ENCODE measurements around the gene SYTL3. TPM values are rescaled to one million over a fixed set of nuclear protein-coding genes. Genes with fewer than 3 reads are reported as not detected.

The SYTL3 gene
- total RNA-seq, 1 experiment from 2014 or later: 0.28 TPM

DNA sequence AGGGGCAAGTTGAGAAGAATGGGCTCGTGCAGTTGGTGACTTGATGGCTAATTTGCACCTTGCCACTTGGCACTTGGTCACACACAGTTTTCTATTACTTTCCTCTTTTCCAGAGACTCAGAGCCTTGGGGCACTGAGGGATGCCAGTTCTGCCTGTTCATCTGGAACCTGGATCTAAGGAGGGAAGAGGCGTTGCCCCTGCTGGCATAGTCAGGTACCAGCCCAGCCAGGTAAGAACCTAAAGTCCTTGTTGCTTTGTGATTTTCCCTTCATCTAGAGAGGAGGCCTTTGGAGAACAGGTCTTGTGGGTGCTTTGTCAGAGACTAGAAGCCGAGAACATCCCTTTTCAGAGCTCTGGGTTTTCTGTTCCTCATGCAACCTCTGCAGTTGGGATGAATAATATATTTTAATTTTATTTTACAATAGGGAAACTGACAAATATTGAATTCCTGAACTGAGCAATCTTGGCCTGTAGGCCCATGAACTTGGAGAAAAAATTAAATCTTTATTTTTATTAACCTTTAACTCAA lies 11.4 kb downstream of the SYTL3 start (continued):
- TF ChIP-seq, protein P1, sequence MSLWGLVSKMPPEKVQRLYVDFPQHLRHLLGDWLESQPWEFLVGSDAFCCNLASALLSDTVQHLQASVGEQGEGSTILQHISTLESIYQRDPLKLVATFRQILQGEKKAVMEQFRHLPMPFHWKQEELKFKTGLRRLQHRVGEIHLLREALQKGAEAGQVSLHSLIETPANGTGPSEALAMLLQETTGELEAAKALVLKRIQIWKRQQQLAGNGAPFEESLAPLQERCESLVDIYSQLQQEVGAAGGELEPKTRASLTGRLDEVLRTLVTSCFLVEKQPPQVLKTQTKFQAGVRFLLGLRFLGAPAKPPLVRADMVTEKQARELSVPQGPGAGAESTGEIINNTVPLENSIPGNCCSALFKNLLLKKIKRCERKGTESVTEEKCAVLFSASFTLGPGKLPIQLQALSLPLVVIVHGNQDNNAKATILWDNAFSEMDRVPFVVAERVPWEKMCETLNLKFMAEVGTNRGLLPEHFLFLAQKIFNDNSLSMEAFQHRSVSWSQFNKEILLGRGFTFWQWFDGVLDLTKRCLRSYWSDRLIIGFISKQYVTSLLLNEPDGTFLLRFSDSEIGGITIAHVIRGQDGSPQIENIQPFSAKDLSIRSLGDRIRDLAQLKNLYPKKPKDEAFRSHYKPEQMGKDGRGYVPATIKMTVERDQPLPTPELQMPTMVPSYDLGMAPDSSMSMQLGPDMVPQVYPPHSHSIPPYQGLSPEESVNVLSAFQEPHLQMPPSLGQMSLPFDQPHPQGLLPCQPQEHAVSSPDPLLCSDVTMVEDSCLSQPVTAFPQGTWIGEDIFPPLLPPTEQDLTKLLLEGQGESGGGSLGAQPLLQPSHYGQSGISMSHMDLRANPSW (CRISPR knock-in tag; conservative IDR thresholded peaks at IDR 0.05; ENCODE audit: low read depth): no peak
- TF ChIP-seq ZMAT4 (CRISPR knock-in tag; IDR thresholded peaks at IDR 0.05): no peak

GRCh38 chr6:158662607-158662953 lies 12.7 kb downstream of the SYTL3 start:
- Mint-ChIP-seq H3K4me3 (no peak overlapping the region), H3K4me1 (peaks cover 21% of the 10 kb centered on the region), H3K9me3 (no peaks in the 10 kb centered on the region), H3K27ac (no peak overlapping the region), H3K27me3 (ENCODE audit: low read depth) (peaks cover 2% of the 10 kb centered on the region; the same call in 1 of the 2 replicates), H3K36me3 (no peaks in the 10 kb centered on the region)
- ChIA-PET POLR2A (interaction anchor here (0.9 kb wide), 1 partner anchor 18 kb away, joined by 3 read pairs; the partner anchor contains the start of gene DYNLT1), CTCF (interaction anchor here (0.6 to 2.7 kb wide), 6 partner anchors 10 to 472 kb away, joined by 3 to 13 read pairs (median 4); partner anchors contain the start of gene DYNLT1)
- DNase-seq (ENCODE audit: low spot score) (no peak), ATAC-seq (no peak)
- TF ChIP-seq SMAD3 (CRISPR knock-in tag; IDR thresholded peaks at IDR 0.05; ENCODE audit: borderline replicate concordance) (no peak), NR1H2 (CRISPR knock-in tag; IDR thresholded peaks at IDR 0.05) (no peak), TP53 (CRISPR knock-in tag; IDR thresholded peaks at IDR 0.05) (no peak), ZNF232 (CRISPR knock-in tag; IDR thresholded peaks at IDR 0.05) (no peak), JUN (CRISPR knock-in tag; IDR thresholded peaks at IDR 0.05) (no peak), ZNF219 (CRISPR knock-in tag; IDR thresholded peaks at IDR 0.05; ENCODE audit: borderline replicate concordance) (no peak), NFE2L1 (CRISPR knock-in tag; IDR thresholded peaks at IDR 0.05) (no peak), ZMAT4 (CRISPR knock-in tag; IDR thresholded peaks at IDR 0.05) (no peak), ATF3 (CRISPR knock-in tag; conservative IDR thresholded peaks at IDR 0.05) (no peak)
- TF ChIP-seq, protein P2, sequence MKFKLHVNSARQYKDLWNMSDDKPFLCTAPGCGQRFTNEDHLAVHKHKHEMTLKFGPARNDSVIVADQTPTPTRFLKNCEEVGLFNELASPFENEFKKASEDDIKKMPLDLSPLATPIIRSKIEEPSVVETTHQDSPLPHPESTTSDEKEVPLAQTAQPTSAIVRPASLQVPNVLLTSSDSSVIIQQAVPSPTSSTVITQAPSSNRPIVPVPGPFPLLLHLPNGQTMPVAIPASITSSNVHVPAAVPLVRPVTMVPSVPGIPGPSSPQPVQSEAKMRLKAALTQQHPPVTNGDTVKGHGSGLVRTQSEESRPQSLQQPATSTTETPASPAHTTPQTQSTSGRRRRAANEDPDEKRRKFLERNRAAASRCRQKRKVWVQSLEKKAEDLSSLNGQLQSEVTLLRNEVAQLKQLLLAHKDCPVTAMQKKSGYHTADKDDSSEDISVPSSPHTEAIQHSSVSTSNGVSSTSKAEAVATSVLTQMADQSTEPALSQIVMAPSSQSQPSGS (CRISPR knock-in tag; IDR thresholded peaks at IDR 0.05; ENCODE audit: borderline replicate concordance, low read depth): no peak
- TF ChIP-seq, protein P3, sequence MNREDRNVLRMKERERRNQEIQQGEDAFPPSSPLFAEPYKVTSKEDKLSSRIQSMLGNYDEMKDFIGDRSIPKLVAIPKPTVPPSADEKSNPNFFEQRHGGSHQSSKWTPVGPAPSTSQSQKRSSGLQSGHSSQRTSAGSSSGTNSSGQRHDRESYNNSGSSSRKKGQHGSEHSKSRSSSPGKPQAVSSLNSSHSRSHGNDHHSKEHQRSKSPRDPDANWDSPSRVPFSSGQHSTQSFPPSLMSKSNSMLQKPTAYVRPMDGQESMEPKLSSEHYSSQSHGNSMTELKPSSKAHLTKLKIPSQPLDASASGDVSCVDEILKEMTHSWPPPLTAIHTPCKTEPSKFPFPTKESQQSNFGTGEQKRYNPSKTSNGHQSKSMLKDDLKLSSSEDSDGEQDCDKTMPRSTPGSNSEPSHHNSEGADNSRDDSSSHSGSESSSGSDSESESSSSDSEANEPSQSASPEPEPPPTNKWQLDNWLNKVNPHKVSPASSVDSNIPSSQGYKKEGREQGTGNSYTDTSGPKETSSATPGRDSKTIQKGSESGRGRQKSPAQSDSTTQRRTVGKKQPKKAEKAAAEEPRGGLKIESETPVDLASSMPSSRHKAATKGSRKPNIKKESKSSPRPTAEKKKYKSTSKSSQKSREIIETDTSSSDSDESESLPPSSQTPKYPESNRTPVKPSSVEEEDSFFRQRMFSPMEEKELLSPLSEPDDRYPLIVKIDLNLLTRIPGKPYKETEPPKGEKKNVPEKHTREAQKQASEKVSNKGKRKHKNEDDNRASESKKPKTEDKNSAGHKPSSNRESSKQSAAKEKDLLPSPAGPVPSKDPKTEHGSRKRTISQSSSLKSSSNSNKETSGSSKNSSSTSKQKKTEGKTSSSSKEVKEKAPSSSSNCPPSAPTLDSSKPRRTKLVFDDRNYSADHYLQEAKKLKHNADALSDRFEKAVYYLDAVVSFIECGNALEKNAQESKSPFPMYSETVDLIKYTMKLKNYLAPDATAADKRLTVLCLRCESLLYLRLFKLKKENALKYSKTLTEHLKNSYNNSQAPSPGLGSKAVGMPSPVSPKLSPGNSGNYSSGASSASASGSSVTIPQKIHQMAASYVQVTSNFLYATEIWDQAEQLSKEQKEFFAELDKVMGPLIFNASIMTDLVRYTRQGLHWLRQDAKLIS (CRISPR knock-in tag; IDR thresholded peaks at IDR 0.05; ENCODE audit: borderline replicate concordance): no peak
- TF ChIP-seq, protein P4, sequence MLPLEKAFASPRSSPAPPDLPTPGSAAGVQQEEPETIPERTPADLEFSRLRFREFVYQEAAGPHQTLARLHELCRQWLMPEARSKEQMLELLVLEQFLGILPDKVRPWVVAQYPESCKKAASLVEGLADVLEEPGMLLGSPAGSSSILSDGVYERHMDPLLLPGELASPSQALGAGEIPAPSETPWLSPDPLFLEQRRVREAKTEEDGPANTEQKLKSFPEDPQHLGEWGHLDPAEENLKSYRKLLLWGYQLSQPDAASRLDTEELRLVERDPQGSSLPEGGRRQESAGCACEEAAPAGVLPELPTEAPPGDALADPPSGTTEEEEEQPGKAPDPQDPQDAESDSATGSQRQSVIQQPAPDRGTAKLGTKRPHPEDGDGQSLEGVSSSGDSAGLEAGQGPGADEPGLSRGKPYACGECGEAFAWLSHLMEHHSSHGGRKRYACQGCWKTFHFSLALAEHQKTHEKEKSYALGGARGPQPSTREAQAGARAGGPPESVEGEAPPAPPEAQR (CRISPR knock-in tag; IDR thresholded peaks at IDR 0.05): no peak

All from WTC11 (cell line).